Astrocyte (in vitro differentiated cells and primary cell): ENCODE data around the gene HES2. TPM values are rescaled to one million over a fixed set of nuclear protein-coding genes. Genes with fewer than 3 reads are reported as not detected.

ENCODE experiments used
- DNase-seq: peaks from one replicate; pipeline ENCODE4 v3.0.0-alpha.2; 2010; ENCODE audit warnings: low read depth
- FAIRE-seq: peaks from 2 replicates; lab custom pipeline; 2011; peaks lifted over from hg19 to GRCh38; lab: Jason Lieb, UNC
- H2AFZ ChIP-seq: 2 replicates; pipeline ENCODE4 v1.6.0; 2012; ENCODE audit warnings: low read depth, low read length, inconsistent platforms
- H3K27ac ChIP-seq: 2 replicates; pipeline ENCODE4 v1.5.1; 2011; ENCODE audit warnings: low read depth, low read length, inconsistent platforms
- H3K27me3 ChIP-seq: 2 replicates; pipeline ENCODE4 v1.6.0; 2011; ENCODE audit warnings: low read length, inconsistent platforms; ENCODE audit not compliant: insufficient read depth
- H3K36me3 ChIP-seq: 2 replicates; pipeline ENCODE4 v1.5.1; 2011; ENCODE audit warnings: low read length, inconsistent platforms; ENCODE audit not compliant: insufficient read depth
- H3K4me1 ChIP-seq: 2 replicates; pipeline ENCODE4 v1.5.1; 2011; ENCODE audit warnings: low read length, inconsistent platforms; ENCODE audit not compliant: insufficient read depth
- H3K4me2 ChIP-seq: 2 replicates; pipeline ENCODE4 v1.6.0; 2012; ENCODE audit warnings: low read length, inconsistent platforms
- H3K4me3 ChIP-seq: 2 replicates; pipeline ENCODE4 v1.5.1; 2011; ENCODE audit warnings: low read depth, mild to moderate bottlenecking, low read length, inconsistent platforms; ENCODE audit not compliant: insufficient read depth
- H3K79me2 ChIP-seq: 2 replicates; pipeline ENCODE4 v1.6.0; 2012; ENCODE audit warnings: mild to moderate bottlenecking, low read length, inconsistent platforms; ENCODE audit not compliant: insufficient read depth
- H3K9ac ChIP-seq: 2 replicates; pipeline ENCODE4 v1.6.0; 2012; ENCODE audit warnings: mild to moderate bottlenecking, low read length, inconsistent platforms
- H3K9me3 ChIP-seq: 2 replicates; pipeline ENCODE4 v1.5.1; 2012; ENCODE audit warnings: low read depth, mild to moderate bottlenecking, low read length, inconsistent platforms; ENCODE audit not compliant: insufficient read depth
- H4K20me1 ChIP-seq: 2 replicates; pipeline ENCODE4 v1.6.0; 2012; ENCODE audit warnings: low read length, inconsistent platforms; ENCODE audit not compliant: insufficient read depth
- H3K27ac Mint-ChIP-seq: one replicate; pipeline ENCODE4 v1.8.0; 2021; ENCODE audit warnings: mild to moderate bottlenecking, mixed read lengths; ENCODE audit not compliant: unreplicated experiment
- H3K27me3 Mint-ChIP-seq: one replicate; pipeline ENCODE4 v1.8.0; 2021; ENCODE audit warnings: low read depth, mixed read lengths; ENCODE audit not compliant: unreplicated experiment
- H3K36me3 Mint-ChIP-seq: one replicate; pipeline ENCODE4 v1.8.0; 2021; ENCODE audit warnings: low read depth, mixed read lengths; ENCODE audit not compliant: unreplicated experiment
- H3K4me1 Mint-ChIP-seq: one replicate; pipeline ENCODE4 v1.8.0; 2021; ENCODE audit warnings: low read depth, mixed read lengths; ENCODE audit not compliant: unreplicated experiment
- H3K4me3 Mint-ChIP-seq: one replicate; pipeline ENCODE4 v1.8.0; 2021; ENCODE audit warnings: mild to moderate bottlenecking, moderate library complexity, mixed read lengths; ENCODE audit not compliant: unreplicated experiment
- H3K9me3 Mint-ChIP-seq: one replicate; pipeline ENCODE4 v1.8.0; 2021; ENCODE audit warnings: mild to moderate bottlenecking, mixed read lengths; ENCODE audit not compliant: unreplicated experiment
- CTCF ChIP-seq: IDR thresholded peaks from 2 replicates; pipeline ENCODE4 v1.5.1; 2011; ENCODE audit warnings: low read depth, mild to moderate bottlenecking, inconsistent platforms, low read length, moderate library complexity; ENCODE audit not compliant: insufficient read depth
- EZH2 ChIP-seq: IDR thresholded peaks from 2 replicates; pipeline ENCODE4 v1.6.1; 2012; ENCODE audit warnings: mild to moderate bottlenecking, low read length, inconsistent platforms; ENCODE audit not compliant: insufficient read depth
- total RNA-seq: library from RNA; stranded (reverse); gene quantifications from 2 replicates; pipeline ENCODE4 v1.2.1, GENCODE V29; 2021

The HES2 gene
- total RNA-seq, 1 donor from 2014 or later: 3.0 TPM

- Mint-ChIP-seq H3K27me3 (peaks cover 8% of the 10 kb centered on the region), H3K4me1 (peaks cover 15% of the 10 kb centered on the region), H3K9me3 (no peaks in the 10 kb centered on the region), H3K4me3 (peak within 1 kb of the TSS; percentile 92), H3K27ac (peak within 1 kb of the TSS; percentile 94), H3K36me3 (no peaks in the 10 kb centered on the region)
- peaks cover 38% of the 10 kb centered on the region for H3K79me2 ChIP-seq
- H3K36me3 ChIP-seq: no peaks in the 10 kb centered on the region
- H4K20me1 ChIP-seq: peaks cover 20% of the 10 kb centered on the region
- H3K4me2 ChIP-seq: peak within 1 kb of the TSS; percentile 98
- H3K9me3 ChIP-seq: no peaks in the 10 kb centered on the region
- TF ChIP-seq EZH2 (no peak), CTCF (no peak)
- H3K4me1 ChIP-seq: peaks cover 14% of the 10 kb centered on the region
- peaks cover 2% of the 10 kb centered on the region for H3K27me3 ChIP-seq
- FAIRE-seq: no peak
- H2AFZ ChIP-seq: peak within 1 kb of the TSS; percentile 89
- H3K4me3 ChIP-seq: peak within 1 kb of the TSS; percentile 76
- H3K27ac ChIP-seq: peak within 1 kb of the TSS; percentile 90
- peak; percentile 71 for DNase-seq
- H3K9ac ChIP-seq: peak within 1 kb of the TSS; percentile 86
Observed at GRCh38 chr1:6393400-6394187, 26.1 kb downstream of the HES2 start, which contains the start of gene ACOT7. ACOT7 (minus strand) TSS chr1:6393767; CDS start chr1:6393399, 368 bp downstream.

GRCh38 chr1:6392809-6393399, 26.8 kb downstream of the HES2 start:
- Mint-ChIP-seq H3K4me3 (peak overlapping the region; percentile 92), H3K27ac (no peak overlapping the region), H3K27me3 (peaks cover 5% of the 10 kb centered on the region), H3K9me3 (no peaks in the 10 kb centered on the region), H3K4me1 (peaks cover 15% of the 10 kb centered on the region), H3K36me3 (no peaks in the 10 kb centered on the region)
- Histone ChIP-seq H3K79me2 (peaks cover 38% of the 10 kb centered on the region), H3K4me2 (peak overlapping the region; percentile 98), H3K27ac (peak overlapping the region; percentile 19), H3K27me3 (peaks cover 2% of the 10 kb centered on the region), H3K9me3 (no peaks in the 10 kb centered on the region), H3K9ac (peak overlapping the region; percentile 85), H2AFZ (peak overlapping the region; percentile 62), H3K36me3 (no peaks in the 10 kb centered on the region), H4K20me1 (peaks cover 20% of the 10 kb centered on the region), H3K4me1 (peaks cover 14% of the 10 kb centered on the region), H3K4me3 (peak overlapping the region; percentile 76)
- DNase-seq: no peak
- no peak for FAIRE-seq
- TF ChIP-seq EZH2: no peak
- TF ChIP-seq CTCF: no peak
